Testis (tissue), 3 donors: Measurements from ENCODE around the gene PI4KB. TPM values are rescaled to one million over a fixed set of nuclear protein-coding genes. Genes with fewer than 3 reads are reported as not detected.
"Not testable (repeated sequence)": the region's sequence is repeated elsewhere in the genome, so short reads cannot be mapped to it uniquely, and the experiment has no call there.

ENCODE experiments used
- DNase-seq: peaks from one replicate; pipeline ENCODE4 v3.0.0-alpha.2; 2019
- H3K27ac ChIP-seq, 2 donors: fragments of 200-600 bp; sonication (generic); one replicate each; pipeline ENCODE4 v1.5.1; 2019
- H3K27me3 ChIP-seq: fragments of 200-600 bp; sonication (generic); one replicate; pipeline ENCODE4 v1.5.1; 2019
- H3K36me3 ChIP-seq: fragments of 200-600 bp; sonication (generic); one replicate; pipeline ENCODE4 v1.5.1; 2017; ENCODE audit warnings: low read depth; ENCODE audit errors: missing control alignments
- H3K4me1 ChIP-seq: fragments of 200-600 bp; sonication (generic); one replicate; pipeline ENCODE4 v1.5.1; 2019
- H3K4me3 ChIP-seq, 2 donors: fragments of 200-600 bp; sonication (generic); one replicate each; pipeline ENCODE4 v1.5.1; 2017 to 2019
- H3K9me3 ChIP-seq: fragments of 200-600 bp; sonication (generic); one replicate; pipeline ENCODE4 v1.5.1; 2017
- CTCF ChIP-seq, 3 experiments: fragments of 450-650 bp in 2 of 3; fragments of 200-600 bp in 1 of 3; sonication (generic) in 1 of 3; IDR thresholded peaks; one replicate each; pipeline ENCODE4 v1.5.1; 2016 to 2019; ENCODE audit warnings: antibody characterized with exemption in 3 of 3, mild to moderate bottlenecking in 2 of 3, moderate library complexity in 1 of 3
- POLR2A ChIP-seq: fragments of 450-650 bp; IDR thresholded peaks from one replicate; pipeline ENCODE4 v1.6.1; 2017; ENCODE audit warnings: antibody characterized with exemption, mild to moderate bottlenecking, moderate library complexity
- WGBS, 2 donors: methylation state at CpG; one replicate each; pipeline ENCODE4 v1.1.5; 2018; 5-methylcytosine and 5-hydroxymethylcytosine counted together
- intact Hi-C: fragments of 100-400 bp; cut with DNase I; formaldehyde crosslinking; loops from one replicate; pipeline ENCODE4 v1.15.1; 2023; ENCODE audit warnings: low total_unique reads
- polyA plus RNA-seq: library from polyadenylated mRNA; stranded (reverse); fragments of 350-450 nt; fragmentation: Illumina TruSeq; extraction: RNeasy Lipid Tissue Mini Kit (QIAGEN cat#74804); gene quantifications from one replicate; pipeline ENCODE4 v1.2.3, GENCODE V29; 2014; ENCODE audit warnings: low read depth, low replicate concordance; ENCODE audit not compliant: insufficient read depth
- total RNA-seq, 2 donors: library from RNA; depleted of rRNA; stranded (reverse); fragments of >200 nt; gene quantifications; one replicate each; pipeline ENCODE4 v1.2.3, GENCODE V29; 2016

Gene PI4KB
- total and polyA plus RNA-seq, 3 donors from 2014 or later: 86.8 to 103 (median 87.9) TPM

- intact Hi-C loops: no loop called here
- Histone ChIP-seq H3K9me3 (no peaks in the 10 kb centered on the region), H3K4me1 (no peaks in the 10 kb centered on the region), H3K27me3 (no peaks in the 10 kb centered on the region), H3K4me3 (no peak overlapping the region), H3K27ac (no peak overlapping the region), H3K36me3 (no peaks in the 10 kb centered on the region)
- no peak for DNase-seq
- WGBS, 2 donors: 55 to 64% methylated on average over 2 of the region's 2 CpGs
- TF ChIP-seq CTCF (IDR thresholded peaks at IDR 0.05): no peak
- no peak for TF ChIP-seq POLR2A
Measured at GRCh38 chr1:151356696-151357095, 29.5 kb upstream of the PI4KB start.

- TF ChIP-seq CTCF (IDR thresholded peaks at IDR 0.05): no peak
- no peak for TF ChIP-seq POLR2A
- intact Hi-C loops: no loop called here
- Histone ChIP-seq H3K4me3 (no peak overlapping the region), H3K4me1 (peaks cover 5% of the 10 kb centered on the region), H3K27ac (no peak overlapping the region), H3K9me3 (no peaks in the 10 kb centered on the region), H3K27me3 (no peaks in the 10 kb centered on the region), H3K36me3 (no peaks in the 10 kb centered on the region)
- no peak for DNase-seq
- WGBS, 2 donors: 83 to 91% methylated on average over 6 of the region's 6 CpGs
Measured at GRCh38 chr1:151352021-151352718, 25.0 kb upstream of the PI4KB start.

DNA sequence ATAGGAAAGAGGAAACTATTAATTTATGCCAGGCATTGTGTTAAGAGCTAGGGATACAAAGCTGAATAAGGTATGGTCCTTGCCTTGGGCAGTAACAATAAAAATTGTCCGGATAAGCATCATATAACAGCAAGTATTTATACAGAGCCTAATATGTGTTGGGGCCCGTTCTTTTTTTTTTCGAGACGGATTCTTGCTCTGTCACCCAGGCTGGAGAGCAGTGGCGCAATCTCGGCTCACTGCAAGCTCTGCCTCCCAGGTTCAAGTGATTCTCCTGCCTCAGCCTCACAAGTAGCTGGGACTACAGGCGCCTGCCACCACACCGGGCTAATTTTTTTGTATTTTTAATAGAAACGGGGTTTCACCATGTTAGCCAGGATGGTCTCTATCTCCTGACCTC, 23.1 kb upstream of the PI4KB start:
- WGBS, 2 donors: 92 to 94% methylated on average over 9 of the region's 9 CpGs
- H3K36me3 ChIP-seq, intact Hi-C loops, H3K27me3 ChIP-seq, H3K9me3 ChIP-seq, H3K4me3 ChIP-seq, DNase-seq, H3K27ac ChIP-seq: not testable (repeated sequence)
- peaks cover 15% of the 10 kb centered on the region for H3K4me1 ChIP-seq

GRCh38 chr1:151347523-151348246, 20.5 kb upstream of the PI4KB start:
- Histone ChIP-seq H3K27me3 (no peaks in the 10 kb centered on the region), H3K4me1 (peaks cover 15% of the 10 kb centered on the region), H3K27ac (peak overlapping the region; percentile 29 to 81), H3K4me3 (peak overlapping the region; percentile 58 to 73), H3K9me3 (no peaks in the 10 kb centered on the region), H3K36me3 (no peaks in the 10 kb centered on the region)
- intact Hi-C loops: loop anchor here (5.0 kb wide), 1 partner anchor 155 kb away; the partner anchor contains the start of gene VPS72
- 23% methylated on average over 12 of the region's 12 CpGs for WGBS, 2 donors
- no peak for DNase-seq
- no peak for TF ChIP-seq POLR2A

- peak; percentile 98 for DNase-seq
- H3K27me3 ChIP-seq: no peaks in the 10 kb centered on the region
- no peaks in the 10 kb centered on the region for H3K9me3 ChIP-seq
- H3K36me3 ChIP-seq: no peaks in the 10 kb centered on the region
- H3K27ac ChIP-seq: peak within 1 kb of the TSS; percentile 81 to 90
- 1% methylated on average over 38 of the region's 38 CpGs for WGBS, 2 donors
- H3K4me1 ChIP-seq: peaks cover 15% of the 10 kb centered on the region
- TF ChIP-seq CTCF (IDR thresholded peaks at IDR 0.05) (no peak), POLR2A (no peak)
- intact Hi-C loops: loop anchor here (5.0 kb wide), 1 partner anchor 155 kb away; the partner anchor contains the start of gene VPS72
- peak within 1 kb of the TSS; percentile 58 to 73 for H3K4me3 ChIP-seq
Measured at GRCh38 chr1:151346769-151347522, 19.7 kb upstream of the PI4KB start, which contains the start of gene RFX5. Gene RFX5 (minus strand): TSS chr1:151347252. CDS start chr1:151346320, 932 bp downstream.
